HG03103 (cell line): Measurements from ENCODE around the gene NDUFAF7.
"Not testable (repeated sequence)": the region's sequence is repeated elsewhere in the genome, so short reads cannot be mapped to it uniquely, and the experiment has no call there.

Source experiments
- ATAC-seq: cut with Tn5 transposase; IDR thresholded peaks from one replicate; pipeline ENCODE4 v1.9.1; 2021; ENCODE audit warnings: low read depth; ENCODE audit not compliant: unreplicated experiment

Gene NDUFAF7, protein sequence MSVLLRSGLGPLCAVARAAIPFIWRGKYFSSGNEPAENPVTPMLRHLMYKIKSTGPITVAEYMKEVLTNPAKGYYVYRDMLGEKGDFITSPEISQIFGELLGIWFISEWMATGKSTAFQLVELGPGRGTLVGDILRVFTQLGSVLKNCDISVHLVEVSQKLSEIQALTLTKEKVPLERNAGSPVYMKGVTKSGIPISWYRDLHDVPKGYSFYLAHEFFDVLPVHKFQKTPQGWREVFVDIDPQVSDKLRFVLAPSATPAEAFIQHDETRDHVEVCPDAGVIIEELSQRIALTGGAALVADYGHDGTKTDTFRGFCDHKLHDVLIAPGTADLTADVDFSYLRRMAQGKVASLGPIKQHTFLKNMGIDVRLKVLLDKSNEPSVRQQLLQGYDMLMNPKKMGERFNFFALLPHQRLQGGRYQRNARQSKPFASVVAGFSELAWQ

DNA sequence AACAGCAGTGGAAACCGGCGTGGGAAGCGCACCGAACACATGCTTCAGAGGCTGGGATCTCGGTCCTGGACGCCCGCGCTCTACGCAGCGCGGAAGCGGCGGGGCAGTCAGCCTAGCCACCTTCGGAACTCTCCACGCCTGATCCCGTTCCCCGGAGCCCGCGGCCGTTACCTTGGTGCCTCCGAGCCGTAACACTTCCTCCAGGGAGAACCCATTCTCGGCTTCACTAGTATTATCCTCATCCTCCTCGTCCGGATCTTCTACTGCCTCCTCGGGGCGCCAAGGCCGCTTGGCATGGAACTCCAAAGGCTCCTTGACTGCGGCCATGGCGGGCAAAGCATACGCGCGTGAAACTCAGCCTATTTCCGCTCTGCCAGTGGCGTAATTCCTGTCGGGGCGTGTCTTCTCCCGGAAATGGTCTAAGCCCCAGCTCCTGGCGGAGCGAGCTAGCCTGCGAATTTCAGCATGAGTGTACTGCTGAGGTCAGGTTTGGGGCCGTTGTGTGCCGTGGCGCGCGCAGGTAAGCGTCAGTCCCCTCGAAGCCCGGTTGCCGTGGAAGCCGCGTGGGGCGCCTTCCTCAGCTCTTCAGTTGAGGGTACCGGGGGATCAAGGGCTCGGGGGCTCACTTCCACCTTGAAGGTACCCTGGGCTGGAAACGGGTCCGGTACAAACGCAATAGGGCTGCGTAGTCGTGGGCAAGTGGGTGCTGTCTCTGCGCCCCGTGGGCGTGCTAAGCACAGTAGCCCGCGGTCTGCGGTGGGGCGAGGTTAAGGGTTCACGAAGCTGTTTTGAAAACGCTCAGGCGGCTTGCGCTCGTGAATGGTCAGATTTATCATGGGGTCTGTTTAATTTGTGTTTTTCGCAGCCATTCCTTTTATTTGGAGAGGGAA, at the start of gene NDUFAF7, which contains the start of gene CEBPZ:
Gene NDUFAF7, plus strand, starts transcription at position 418 of the 890 bp plus-strand sequence. Its CDS starts 48 bp downstream, at position 466.
Gene CEBPZ, minus strand, starts transcription at position 356 of the 890 bp plus-strand sequence. Its CDS starts 29 bp downstream, at position 327.
- ATAC-seq, result peak; percentile 86

DNA sequence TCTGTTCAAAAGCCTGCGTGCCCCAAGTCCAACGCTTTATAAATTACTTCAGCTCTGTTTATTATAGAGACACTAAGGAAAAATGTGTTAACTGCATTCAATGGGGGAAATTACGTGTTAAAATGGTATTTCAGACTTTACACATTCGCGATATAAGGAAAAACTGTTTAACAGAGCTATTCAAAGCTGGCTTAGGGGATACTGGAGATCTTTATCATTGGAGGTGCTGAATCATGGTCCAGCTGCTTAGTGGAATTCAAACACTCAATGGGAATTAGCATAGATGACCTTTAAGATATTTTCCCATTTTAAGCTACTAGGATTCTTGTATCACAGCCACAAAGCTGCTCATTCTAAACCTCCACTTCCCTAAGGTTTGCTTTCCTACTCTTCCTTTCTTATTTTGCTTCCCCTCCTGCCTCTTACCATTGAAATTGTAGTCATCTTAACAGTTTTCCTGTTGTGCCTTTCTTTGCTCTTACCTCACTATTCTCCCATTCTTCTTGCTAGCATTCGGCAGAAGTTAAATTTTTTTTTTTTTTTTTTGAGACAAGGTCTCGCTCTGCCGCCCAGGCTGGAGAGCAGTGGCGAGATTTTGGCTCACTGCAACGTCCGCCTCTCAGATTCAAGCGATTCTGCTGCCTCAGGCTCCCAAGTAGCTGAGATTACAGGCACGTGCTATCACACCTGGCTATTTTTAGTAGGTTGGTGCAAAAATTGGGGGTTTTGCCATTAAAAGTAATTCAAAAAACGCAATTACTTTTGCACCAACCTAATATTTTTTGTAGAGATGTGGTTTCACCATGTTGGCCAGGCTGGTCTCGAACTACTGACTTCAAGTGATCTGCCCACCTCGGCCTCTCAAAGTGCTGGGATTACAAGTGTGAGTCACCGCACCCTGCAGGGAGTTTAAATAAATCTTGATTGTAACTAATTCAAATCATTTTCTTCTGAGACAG, 49.5 kb upstream of the NDUFAF7 start:
- ATAC-seq, result no peak

DNA sequence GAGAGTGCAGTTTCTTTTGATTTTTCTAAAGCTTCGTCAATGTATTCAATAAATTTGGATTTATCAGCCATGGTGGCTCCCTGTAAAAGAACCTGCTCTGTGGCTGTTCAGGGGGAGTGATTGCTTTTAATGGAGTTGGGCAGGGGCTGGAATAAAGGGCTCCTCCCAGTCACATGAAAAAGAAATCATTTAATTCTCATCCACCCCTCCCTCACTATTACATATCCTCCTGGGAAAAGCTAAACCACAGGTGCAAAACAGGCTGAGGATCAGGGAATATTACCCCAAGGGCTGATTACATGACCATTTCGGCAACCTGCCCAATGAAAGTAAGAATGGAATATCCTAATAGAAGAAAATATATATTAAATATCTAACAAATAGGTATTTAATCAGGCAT, 42.9 kb upstream of the NDUFAF7 start, which contains the start of gene SULT6B1:
Gene SULT6B1, minus strand, starts transcription at position 101 of the 400 bp plus-strand sequence. Its CDS starts 30 bp downstream, at position 71.
- no peak for ATAC-seq

DNA sequence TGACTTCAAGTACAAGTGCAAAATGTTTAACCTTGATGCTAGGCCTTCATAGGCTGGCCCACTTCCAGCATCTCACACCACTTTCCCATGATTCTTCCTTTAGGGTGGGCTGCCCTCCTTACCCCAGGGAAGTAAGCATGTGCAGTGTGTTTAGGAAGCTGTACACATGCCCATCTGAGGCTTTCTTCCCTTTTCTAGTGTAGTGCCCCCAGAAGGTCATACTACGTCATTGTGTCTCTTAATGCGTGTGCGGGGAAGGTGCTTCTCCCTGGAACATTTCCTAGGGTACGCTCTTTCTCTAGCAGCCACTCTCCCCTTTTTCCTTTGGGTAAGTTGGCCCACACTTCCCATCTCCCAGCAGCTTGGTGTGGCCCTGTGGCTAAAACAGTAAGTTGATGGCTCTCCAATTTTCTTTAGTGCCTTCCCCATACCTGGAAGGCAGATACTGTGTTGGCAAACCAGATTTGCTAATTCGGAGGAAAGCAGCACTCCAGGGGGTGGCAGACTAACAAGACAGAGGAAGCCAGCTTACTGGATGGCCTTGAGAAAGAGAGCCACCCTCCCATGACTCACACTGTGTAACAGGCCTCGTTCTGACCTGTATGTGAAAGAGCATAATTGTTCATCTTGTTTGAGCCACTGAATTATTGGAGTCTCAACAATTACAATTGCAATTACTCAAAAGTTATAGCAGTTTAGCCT, 41.9 kb upstream of the NDUFAF7 start:
- ATAC-seq, result no peak

DNA sequence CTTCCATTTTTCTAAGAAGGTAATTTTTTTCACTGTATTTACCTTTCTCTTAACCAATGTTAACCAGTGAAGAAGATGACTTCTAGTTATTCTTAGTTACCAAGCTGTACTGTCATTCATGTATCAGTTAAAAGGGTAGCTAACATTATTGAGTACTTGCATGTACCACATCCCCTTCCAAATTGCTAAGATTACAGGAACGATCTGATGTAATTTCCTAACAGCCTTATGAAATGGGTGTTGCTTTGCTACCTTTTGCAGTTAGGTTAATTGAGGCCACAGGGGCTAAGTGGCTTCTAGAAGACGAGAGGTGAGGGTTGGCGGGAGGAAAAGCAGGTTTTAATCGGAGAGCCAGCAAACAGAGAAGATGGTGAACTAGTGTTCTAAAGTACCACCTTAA, 41.2 kb upstream of the NDUFAF7 start:
- ATAC-seq, result no peak

DNA sequence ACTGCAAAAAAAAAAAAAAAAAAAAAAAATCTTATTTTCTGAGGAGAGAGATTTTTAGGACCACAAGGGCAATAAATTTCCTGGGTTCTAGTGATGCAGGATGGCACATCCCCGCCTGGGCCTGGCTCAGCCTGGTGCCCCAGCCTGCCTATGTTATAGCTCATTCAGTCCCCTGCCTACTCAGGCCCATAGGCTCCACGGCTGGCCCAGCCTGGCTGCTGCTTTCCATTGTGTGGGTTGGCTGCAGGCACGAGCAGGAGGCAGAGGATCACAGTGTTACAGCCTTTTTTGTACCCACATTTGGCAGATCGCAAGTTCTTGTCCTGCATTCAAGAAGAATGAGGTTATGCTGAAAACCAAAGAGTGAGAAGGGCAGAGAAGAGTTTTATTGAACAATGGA, 40.2 kb upstream of the NDUFAF7 start:
- ATAC-seq, result no peak

DNA sequence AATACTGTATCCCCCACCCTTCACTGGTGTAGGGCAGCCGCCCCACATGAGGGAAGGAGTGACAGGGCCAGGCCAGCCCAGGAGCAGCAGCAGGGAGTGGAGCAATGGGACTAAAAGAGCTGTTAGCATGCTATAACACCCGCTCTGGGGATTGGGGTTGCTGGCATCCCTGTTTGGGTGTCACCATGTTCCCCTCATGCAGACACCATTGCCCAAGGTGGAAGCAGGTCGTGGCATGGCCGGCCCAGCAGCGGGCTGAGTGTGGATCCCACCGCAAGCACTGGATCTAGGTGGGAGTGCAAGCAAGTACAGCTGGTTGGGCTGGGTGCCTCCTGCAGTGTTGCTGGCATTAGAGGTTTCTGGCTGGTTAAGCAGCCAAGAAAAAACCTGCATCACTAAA, 39.7 kb upstream of the NDUFAF7 start:
- no peak for ATAC-seq

DNA sequence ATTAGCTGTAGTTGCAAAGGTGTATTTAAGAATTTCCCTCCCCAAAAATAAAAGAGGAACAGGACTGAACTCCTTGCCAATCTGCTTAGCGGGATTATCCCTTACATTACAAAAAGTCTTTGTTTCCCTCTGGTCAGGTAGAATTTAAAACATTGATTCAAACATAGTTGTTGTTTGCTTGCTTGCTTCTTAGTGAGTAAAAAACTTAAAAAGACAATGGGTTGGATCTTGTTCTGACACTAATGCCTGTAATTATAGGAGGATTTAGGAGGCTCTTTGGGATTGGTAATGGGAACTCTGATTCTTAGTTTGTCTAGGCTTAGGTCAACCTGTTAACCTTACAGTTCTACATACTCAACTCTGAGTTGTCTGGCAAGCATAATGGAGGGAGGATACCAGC, 38.9 kb upstream of the NDUFAF7 start:
- ATAC-seq, result no peak

DNA sequence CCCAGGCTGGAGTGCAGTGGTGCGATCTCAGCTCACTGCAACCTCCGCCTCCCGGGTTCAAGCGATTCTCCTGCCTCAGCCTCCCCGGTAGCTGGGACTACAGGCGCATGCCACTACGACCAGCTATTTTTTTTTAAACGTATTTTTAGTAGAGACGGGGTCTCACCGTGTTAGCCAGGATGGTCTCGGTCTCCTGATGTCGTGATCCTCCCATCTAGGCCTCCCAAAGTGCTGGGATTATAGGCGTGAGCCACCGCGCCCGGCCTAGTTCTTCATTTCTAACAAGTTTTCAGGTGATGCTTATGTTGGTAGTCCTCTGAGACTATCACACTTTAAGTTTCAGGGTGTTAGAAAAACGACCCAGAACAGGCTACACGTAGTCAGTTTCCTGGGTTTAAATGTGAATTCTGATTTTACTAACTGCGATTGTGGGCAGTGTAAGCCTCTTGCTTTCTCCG, 35.6 kb upstream of the NDUFAF7 start:
- ATAC-seq, result not testable (repeated sequence)

DNA sequence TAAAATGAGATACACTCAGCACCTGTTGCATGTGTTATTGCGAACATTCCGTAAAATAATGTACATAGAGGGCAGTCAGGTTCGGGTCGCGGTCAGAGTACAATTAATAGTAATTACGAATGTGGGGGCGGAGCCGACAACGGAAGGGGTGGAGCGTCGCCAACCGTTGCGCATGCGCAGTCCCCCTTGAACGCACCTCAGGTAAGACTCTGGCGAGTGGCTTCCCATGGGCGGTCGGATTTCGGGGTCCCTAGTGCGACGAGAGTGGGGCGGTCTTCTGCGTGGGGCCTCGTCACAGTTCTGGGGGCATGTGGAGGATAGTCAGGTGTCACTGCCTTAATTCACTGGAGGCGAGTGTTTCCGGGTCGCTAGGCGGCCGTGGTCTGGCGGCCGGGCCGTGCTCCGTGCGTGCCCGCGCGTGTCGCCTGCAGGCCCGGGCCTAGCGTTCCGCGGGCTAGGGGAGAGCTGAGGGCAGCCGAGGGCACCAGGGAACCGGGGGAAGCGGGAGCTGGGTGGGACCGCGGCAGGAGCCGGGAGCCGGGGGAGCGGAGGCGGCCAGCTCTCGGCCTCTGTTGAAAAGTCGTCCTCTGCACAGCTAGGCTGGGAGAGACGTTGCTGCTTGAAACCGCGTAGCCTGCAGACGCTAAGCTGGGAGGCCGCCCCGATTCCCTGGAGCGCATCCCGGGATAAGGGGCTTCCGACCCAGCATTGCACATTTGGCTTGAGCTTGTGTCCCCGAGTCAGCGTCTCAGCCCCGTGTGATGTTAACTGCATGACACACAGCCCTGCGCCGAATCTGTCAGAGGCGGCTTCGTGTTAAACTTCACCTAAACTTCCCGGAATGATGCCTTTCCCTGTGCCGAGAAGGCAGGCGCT, 34.9 kb upstream of the NDUFAF7 start, which contains the start of gene CEBPZOS:
Gene CEBPZOS, plus strand, starts transcription at position 177 of the 876 bp plus-strand sequence. CDS start 3,209 bp downstream, outside the sequence.
- ATAC-seq, result peak; percentile 63

DNA sequence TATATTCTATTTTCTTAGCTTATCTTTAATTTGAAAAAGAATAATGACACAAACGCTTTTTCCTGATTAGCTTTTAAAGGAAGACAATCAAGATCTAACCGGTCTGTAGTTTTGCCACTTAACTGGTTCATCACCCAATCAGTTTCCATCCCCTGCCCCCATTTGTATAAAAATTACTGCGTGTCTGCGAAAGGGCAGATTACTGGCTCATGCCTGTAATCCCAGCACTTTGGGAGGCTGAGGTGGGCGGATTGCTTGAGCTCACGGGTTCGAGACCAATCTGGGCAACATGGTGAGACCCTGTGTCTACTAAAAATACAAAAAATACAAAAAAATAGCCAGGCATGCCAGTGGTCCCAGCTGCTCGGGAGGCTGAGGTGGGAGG, 32.8 kb upstream of the NDUFAF7 start:
- no peak for ATAC-seq

DNA sequence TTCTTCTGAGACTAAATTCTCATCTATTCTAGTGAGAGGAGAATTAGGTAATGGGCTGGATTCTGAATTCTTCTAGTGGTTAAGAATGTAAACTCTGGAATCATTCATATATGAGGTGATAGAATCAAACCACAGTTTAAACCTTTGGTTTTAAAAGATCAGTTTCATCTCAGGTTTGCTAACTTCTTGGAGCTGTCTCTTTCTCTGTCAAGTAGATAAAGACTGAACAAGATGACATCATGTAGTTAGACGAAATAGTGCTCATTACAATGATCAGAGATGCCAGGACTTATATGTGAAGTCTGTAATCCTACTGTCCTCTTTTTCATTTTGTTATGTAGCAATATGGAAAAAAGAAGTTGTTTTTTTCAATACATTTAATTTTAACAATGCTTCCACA, 30.2 kb upstream of the NDUFAF7 start:
- ATAC-seq, result no peak

DNA sequence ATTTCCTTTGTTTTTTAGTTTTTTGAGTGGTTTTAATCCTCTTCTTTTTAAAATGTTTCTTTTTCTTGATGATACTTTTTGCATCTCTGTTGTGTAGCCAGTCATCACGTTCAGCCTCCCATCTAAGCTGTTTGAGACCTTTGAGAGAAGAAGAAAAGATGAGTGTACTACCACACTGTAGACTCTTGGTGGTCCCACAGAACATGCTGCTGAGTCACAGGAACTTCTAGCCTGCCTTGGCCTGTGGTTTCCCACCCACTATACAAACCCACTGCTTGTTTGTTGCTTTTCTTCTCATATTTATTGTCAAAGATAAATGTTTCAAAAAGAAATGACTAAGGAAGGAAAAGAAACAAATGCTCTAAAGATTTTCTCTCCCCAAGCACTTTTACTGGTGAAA, 29.7 kb upstream of the NDUFAF7 start:
- no peak for ATAC-seq

DNA sequence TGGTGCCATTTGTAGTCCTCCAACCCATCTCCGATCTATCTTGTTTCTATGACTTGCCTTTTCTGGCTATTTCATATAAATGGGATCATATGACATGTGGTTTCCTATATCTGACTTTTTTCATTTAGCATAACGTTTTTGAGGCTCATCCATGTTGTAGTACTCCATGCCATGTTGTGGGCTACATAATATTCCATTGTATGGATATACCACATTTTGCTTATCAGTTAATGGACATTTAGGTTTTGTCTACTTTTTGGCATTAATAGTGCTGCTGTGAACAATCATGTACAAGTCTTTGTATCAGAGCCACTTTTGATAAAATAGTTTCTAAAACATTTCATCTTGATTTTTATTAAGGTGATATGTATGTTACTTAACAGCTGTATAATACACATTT, 27.8 kb upstream of the NDUFAF7 start:
- ATAC-seq, result no peak

DNA sequence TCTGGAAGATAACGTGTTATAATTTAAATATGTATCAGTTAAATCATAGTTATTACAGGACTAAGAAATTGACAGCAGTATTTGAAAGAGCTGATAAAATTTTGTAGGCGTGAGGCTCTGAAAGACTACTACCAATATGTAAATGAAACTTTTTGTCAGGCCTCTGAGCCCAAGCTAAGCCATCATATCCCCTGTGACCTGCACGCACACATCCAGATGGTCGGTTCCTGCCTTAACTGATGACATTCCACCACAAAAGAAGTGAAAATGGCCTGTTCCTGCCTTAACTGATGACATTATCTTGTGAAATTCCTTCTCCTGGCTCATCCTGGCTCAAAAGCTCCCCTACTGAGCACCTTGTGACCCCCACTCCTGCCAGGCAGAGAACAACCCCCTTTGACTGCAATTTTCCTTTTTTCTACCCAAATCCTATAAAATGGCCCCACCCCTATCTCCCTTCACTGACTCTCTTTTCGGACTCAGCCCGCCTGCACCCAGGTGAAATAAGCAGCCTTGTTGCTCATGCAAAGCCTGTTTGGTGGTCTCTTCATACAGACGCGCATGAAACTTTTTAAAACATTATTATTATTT, 26.3 kb upstream of the NDUFAF7 start:
- not testable (repeated sequence) for ATAC-seq

DNA sequence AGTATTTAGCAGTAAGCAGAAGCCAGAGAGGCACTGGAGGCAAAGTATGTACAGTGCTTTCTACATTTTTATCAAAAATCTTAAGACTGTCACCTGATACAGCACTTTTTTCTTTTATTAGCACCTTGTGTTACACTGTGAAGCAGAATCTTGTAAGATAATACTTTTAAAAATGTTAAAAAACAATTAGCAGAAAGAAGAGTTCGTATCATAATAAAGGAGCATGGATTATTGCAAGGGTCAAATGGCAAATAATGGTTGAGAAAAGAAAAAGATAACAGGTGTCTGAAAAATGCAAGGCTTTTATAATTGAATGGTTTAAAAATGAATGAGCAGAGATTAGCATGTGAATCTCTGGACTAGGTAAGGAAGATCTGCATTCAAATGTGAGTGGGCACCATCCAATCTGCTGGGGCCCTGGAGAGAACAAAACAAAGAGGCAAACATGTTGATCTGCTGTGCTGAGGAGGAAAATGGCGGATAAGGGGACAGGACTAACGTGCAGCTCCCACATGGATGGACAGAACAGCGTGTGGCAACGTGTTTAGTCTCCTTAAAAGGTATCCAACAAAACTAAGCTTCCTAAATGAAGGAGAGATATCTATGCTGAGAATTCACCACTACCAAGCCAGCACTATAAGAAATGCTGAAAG, 25.6 kb upstream of the NDUFAF7 start:
- no peak for ATAC-seq

DNA sequence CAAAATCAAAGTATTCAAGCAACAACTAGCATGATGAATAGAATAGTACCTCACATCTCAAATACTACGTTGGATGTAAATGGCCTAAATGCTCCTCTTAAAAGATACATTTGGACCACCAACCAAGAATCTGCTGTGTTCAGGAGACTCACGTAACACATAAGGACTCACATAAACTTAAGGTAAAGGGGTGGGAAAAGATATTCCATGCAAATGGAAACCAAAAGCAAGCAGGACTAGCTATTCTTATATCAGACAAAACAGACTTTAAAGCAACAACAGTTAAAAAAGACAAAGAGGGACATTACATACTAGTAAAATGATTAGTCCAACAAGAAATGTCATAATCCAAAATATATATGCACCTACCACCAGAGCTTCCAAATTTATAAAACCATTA, 24.7 kb upstream of the NDUFAF7 start:
- ATAC-seq, result not testable (repeated sequence)
